Stromal cell of bone marrow (primary cell): Measurements from ENCODE around the gene FKBP1B.
A peak's percentile ranks its signal among the peaks of the same experiment; 100 is the strongest.
"Not testable (repeated sequence)": the region's sequence is repeated elsewhere in the genome, so short reads cannot be mapped to it uniquely, and the experiment has no call there.

ENCODE experiments used
- DNase-seq: peaks from one replicate; pipeline ENCODE4 v3.0.0-alpha.2; 2012; ENCODE audit warnings: low read depth

FKBP1B gene

GRCh38 chr2:24049485-24050021, at the start of gene FKBP1B:
Gene FKBP1B, plus strand, starts transcription at chr2:24049741. Its CDS starts 109 bp downstream, at chr2:24049850.
- DNase-seq: no peak

- no peak for DNase-seq
Observed at GRCh38 chr2:24007693-24008092, 41.8 kb upstream of the FKBP1B start.

GRCh38 chr2:24008672-24009366, 40.7 kb upstream of the FKBP1B start:
- no peak for DNase-seq

GRCh38 chr2:24009367-24009679, 40.2 kb upstream of the FKBP1B start:
- no peak for DNase-seq

- DNase-seq: no peak
Observed at GRCh38 chr2:24009680-24010476, 39.7 kb upstream of the FKBP1B start, which contains the start of gene MFSD2B. Gene MFSD2B, plus strand, starts transcription at chr2:24010085. Its CDS starts 12 bp downstream, at chr2:24010097.

- no peak for DNase-seq
Observed at GRCh38 chr2:24010477-24011249, 38.9 kb upstream of the FKBP1B start.

GRCh38 chr2:24011250-24012104, 38.1 kb upstream of the FKBP1B start:
- DNase-seq: no peak

GRCh38 chr2:24012521-24013188, 36.9 kb upstream of the FKBP1B start:
- DNase-seq: no peak

- DNase-seq: not testable (repeated sequence)
Observed at GRCh38 chr2:24014902-24015301, 34.6 kb upstream of the FKBP1B start.

GRCh38 chr2:24015562-24016375, 33.8 kb upstream of the FKBP1B start:
- DNase-seq: peak; percentile 9

- DNase-seq: no peak
Observed at GRCh38 chr2:24016376-24016761, 33.2 kb upstream of the FKBP1B start.

GRCh38 chr2:24016853-24017703, 32.5 kb upstream of the FKBP1B start:
- DNase-seq: no peak

- no peak for DNase-seq
Observed at GRCh38 chr2:24017711-24018110, 31.8 kb upstream of the FKBP1B start.

GRCh38 chr2:24018241-24018640, 31.3 kb upstream of the FKBP1B start:
- no peak for DNase-seq

- DNase-seq: no peak
Observed at GRCh38 chr2:24019729-24020128, 29.8 kb upstream of the FKBP1B start.

GRCh38 chr2:24020244-24020643, 29.3 kb upstream of the FKBP1B start:
- no peak for DNase-seq

- DNase-seq: no peak
Observed at GRCh38 chr2:24021122-24021998, 28.2 kb upstream of the FKBP1B start.

GRCh38 chr2:24022324-24022974, 27.1 kb upstream of the FKBP1B start:
- no peak for DNase-seq
